T1000 (cell line): ENCODE measurements around the gene PROB1.
"Not testable (repeated sequence)": the region's sequence is repeated elsewhere in the genome, so short reads cannot be mapped to it uniquely, and the experiment has no call there.

ENCODE experiments used
- DNase-seq: peaks from one replicate; lab custom pipeline; 2025; ENCODE audit warnings: mixed read lengths; lab: John Stamatoyannopoulos, UW

The PROB1 gene

DNA sequence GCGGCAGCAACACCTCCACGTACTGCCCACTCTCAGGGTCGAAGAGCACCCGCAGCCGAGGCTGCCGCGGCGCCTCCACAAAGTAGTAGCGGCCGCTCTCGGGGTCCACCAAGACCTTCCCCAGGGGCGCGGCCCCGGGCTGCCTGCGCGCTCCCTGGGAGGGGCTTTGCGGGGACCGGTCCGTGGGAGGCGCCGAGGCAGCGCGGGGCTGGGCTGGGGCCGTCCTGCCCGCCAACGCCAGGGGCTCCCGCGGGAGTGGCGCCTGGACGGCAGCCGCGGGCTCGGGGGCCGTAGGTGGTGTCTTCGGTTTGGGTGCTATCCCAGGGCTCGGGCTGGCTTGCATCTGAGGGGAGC lies 2.6 kb downstream of the PROB1 start:
- DNase-seq: no peak

DNA sequence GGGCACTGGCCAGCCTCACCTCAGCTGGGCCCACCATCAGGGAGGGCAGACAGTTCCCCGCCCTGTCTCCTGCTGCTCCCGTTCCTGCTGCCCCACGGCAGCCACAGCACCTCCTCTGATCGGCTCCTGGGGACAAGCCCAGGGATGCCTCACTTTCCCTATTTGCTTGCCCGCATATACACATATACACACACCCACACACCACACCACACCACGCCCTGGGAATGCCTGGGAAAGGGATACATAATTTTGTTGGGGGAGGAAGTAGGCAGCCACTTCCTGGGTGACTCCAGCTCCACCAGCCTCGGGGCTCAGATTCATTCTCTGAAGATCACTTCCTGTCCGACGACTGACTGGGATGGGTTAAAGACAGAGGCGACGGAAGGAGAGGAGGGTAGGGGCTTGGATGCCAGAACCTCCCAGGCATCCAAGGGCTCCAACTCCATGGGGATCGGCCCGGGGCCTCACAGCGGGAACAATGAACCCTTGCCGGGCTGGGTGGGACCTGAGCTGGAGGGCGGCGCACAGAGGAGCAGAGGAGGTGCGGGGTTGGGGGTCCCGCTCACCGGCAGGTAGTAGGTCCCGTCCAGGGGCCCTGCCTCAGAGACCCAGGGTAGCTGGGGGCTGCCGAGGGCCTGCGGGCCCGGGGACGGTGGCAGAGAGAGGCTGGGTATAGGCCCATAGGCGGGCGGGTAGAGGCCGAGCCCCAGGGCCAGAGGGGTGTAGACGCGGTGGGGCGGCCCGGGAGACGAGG lies 3.2 kb downstream of the PROB1 start:
- no peak for DNase-seq

DNA sequence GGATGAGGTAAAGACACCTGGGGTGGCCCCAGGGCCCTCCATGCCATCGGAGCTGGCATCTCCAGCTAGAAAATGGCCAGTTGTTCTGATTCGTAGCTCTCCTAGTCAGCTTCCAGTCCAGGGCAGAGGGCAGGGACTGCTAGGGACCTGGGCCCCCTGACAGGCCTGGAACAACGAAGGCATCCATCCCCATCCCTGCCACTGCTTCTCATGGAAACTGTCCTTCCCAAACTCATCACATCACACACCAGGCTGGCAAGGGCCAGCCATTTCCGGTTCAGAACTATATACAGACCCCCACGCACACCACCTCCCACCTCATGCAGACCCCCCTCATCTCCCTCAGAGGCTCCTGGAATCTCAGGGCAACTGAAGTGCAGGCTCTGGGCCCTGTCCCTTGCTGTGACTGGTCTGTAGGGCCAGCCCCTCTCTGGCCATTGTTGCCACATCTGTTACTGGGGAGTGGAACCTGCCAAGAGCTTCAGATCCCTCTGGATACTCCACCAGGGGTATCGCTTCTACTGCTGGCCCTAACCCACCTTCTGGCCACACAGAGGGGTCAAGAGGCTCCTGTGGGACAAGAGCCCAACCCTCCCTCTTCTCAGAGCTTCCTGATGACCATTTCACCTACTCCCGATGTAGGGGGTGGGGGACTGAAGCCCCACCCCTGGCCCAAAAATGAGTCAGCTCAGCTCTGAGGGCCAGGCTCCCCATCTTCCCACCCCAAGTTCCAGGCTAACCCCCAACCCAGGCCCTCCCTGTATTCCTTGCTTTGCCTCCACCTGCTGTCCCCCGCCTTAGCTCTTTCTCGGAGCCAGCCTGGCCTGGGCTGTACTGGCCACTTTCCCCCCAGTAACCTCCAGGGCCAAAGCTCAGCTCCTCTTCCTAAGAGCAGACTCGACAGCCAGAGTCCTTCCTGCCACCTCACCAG lies 4.0 kb downstream of the PROB1 start:
- no peak for DNase-seq

DNA sequence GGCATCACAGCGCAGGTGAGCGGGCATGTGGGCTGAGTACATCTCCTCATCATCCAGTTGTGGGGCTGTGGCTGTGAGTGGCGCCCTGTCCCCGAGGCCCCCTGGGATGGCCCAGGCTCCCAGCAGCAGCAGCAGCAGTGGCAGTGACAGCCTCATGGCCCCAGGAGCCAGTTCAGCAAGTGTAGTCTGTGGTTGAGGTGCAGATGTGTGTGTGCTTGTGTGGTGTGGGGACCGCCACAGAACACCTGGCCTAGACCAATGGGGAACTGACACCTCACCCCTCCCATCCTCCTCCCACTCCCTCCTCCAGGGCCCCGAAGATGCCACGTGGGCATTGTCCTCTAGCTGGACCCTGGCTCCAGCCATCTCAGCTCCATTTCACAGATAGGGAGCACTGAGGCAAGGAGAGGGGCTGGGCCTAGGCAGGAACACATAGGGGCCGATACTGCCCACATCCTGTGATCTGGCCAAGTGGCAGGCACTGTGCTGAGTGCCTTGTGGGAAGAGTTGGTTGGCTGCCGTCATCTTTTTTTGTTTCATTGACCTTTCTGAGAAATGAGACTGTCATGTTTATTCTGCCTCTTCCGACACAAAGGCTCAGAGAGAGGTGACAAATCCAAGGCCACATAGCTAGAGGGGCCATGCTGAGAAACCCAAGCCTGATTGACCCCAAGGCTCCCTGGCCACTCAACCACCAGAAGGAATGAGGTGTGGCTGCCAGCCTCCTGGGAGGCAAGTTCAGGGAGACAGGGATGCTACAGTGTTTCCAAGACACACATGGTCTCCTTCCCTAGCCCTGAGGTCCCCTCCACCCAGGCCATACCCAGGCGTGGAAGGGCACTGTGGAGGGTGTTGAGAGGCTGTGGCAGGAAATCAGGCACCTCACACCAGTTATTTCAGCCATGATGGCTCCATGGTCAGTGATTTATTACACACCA lies 4.9 kb downstream of the PROB1 start, which contains the start of gene MZB1:
Gene MZB1, minus strand, starts transcription at position 213 of the 938 bp plus-strand sequence. Its CDS starts 57 bp downstream, at position 156.
- DNase-seq: no peak

DNA sequence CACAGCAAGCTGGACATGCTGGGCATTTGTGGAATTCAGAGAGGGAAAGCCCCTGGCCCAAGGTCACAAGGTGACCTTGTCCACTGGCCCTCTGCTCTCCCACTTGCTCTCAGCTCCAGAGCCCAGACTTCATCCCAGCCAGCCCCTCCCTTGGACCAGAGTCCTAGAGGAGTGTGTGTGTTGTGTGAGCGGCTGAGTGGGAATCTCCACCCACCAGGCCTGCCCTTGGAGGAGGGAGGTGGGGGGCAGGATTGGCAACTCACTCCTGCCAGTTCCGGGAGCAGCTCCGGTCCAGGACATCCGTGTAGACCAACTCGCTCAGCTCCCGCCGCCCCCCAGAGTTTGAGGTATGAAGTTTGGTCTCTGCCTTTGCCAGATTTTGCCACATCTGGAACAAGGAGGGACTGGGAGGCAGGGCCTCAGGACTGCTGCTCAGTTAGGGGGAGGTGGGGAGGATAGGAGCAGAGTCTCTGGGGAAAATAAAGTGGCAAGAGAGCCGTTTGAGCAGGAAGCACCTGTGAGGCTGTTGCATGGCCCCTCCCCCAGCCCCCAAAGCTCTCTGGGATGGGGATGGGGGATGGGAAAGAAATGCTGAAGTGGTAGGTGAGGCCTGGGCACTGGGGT lies 6.6 kb downstream of the PROB1 start:
- DNase-seq: no peak

DNA sequence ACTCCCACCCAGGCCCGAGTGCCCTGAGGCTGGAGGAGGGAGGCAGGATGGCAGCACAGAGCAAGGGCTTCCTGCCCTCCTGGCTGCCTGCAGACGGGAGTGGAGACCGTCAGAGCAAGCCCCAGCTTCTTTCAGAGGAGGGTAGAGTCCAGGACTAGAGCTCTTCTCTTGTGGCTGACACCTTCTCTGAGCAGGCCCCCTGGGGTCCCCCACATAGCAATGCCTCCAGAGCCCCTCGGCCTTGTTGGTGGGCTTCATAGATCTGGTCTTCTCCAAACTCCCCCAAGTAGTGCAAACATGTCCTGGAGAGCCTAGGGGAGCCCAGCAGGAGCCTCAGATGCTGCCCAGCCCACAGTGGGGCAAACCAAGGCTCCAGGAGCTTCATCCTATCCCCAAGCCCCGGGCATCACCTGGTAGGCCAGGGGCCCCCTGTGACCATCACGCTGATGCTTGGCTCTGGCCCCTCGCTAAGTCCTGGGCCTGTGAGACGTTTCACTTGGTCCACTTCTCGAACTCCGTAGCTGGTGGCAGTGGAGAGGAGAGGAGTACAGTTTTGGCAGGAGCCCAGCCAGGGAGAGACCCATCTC lies 7.2 kb downstream of the PROB1 start:
- DNase-seq: no peak

DNA sequence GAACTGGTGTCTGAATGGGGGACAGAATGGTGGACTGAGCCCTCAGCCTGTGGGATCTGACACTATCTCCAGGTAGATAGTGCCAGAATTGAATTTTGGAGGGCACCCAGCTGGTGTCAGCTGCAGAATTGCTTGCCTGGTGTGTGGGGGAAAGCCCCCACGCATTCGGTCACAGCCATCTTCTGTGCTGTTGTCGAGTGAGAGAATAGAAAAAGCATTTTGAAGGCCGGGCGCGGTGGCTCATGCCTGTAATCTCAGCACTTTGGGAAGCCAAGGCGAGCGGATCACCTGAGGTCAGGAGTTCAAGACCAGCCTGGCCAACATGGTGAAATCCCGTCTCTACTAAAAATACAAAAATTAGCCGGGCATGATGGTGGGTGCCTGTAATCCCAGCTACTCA lies 7.9 kb downstream of the PROB1 start:
- DNase-seq: not testable (repeated sequence)

DNA sequence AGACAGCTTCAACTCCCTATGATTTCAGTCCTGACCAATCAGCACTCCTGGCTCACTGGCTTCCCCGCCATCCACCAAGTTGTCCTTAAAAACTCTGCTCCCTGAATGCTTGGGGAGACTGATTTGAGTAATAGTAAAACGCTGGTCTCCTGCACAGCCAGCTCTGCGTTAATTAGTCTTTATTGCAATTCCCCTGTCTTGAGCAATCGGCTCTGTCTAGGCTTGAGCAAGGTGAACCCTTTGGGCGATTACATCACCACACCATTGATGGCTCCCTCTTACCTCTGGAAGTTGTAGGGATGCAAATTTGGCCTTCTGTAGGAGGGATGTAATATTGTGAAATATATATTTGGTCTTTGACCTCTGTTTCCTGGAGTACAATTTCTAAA lies 8.9 kb downstream of the PROB1 start:
- DNase-seq: no peak

DNA sequence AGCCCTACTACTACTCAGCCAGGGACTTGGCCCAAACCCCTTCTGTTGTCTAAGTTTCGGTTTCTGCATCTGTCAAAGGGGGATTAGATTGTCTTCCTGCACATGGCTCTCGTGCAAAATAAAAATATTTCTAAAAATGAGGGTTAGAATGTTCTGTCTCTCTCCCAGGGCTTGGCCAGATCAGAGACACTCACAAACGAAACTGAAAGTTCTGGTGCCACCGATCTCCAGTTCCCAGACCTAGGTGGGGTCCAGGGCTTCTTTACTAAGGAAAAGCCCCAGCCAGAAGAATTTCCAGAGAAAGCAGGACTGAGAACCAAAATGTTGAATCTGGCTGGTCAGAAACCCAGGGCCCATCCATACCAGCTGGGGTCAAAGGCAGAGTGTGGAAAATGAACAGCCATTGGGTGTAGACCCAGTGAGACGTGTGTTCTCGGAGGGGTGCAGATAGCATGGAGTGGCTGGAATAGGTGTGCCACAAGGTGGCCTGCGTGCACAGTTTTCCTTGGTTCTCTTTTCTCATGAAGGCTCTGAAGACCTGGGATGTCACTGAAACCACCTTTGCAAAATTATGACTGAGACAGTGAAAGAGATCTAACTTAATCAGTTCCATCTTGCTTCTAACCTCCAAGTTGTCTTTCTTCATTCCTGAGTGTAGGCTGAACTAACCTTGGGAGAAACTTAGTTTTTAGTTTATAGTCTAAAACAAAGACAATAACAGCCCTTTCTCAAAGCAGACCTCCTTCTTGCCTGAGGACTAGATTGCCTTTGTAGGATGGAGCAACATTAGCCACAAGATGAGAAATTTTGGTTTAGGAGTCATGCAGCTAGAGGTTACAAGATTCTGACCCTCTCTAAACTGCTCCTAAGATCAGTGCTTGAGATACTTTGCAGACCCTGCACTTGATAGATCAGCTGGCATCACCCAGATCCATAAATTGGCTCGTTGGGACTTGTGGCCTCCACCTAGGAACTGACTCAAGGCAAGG lies 9.5 kb downstream of the PROB1 start:
- no peak for DNase-seq

DNA sequence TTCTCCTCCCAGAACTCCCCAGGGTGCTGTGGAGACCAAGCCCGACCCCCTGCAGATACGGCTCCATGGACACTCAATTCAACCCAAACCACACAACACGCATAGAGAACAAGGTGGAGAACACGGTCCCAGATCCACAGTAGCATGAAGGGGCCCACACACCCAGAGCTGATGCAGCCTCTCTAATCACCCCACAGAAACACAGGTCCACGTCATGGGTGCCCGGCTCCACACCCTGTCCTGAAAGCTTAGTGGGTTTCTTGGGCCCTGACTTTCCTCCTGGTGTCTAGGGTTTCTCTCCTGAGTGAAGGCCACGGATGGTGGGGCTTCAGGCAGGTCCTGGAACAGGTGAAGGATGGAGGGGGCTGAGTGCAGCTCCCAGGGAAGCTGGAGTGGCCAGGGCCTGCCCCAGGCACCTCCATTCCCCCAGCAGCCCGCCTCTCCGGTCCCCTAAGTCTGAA lies 10.3 kb downstream of the PROB1 start:
- no peak for DNase-seq

DNA sequence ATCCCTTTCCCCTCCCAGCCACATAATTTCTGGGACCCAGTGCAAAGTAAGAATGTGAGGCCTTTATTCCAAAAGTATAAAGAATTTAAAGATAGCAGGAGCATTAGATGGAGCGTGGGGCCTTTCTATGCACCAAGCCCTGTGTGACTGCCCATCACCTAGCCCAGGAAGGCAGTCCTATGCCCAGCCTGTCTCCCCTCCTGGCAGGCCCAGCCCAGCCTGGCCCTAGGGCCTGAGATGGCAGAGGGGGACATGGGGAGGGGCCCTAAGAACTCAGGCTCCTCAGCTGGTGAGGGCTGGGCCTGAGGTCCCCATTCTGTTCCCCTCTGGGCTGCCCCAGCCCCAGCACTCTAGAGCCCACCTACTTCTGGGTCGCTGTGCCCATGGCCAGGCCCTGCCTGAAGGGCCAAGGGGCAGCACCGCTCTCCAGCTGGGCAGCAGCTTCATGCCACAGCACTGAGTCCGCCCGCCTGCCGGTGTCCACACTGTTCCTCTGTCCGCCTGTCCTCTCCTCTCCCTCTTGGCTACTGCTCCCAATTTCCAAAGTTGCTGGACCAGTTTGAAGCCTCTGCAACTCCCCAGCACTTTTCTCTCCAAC lies 10.8 kb downstream of the PROB1 start:
- no peak for DNase-seq

DNA sequence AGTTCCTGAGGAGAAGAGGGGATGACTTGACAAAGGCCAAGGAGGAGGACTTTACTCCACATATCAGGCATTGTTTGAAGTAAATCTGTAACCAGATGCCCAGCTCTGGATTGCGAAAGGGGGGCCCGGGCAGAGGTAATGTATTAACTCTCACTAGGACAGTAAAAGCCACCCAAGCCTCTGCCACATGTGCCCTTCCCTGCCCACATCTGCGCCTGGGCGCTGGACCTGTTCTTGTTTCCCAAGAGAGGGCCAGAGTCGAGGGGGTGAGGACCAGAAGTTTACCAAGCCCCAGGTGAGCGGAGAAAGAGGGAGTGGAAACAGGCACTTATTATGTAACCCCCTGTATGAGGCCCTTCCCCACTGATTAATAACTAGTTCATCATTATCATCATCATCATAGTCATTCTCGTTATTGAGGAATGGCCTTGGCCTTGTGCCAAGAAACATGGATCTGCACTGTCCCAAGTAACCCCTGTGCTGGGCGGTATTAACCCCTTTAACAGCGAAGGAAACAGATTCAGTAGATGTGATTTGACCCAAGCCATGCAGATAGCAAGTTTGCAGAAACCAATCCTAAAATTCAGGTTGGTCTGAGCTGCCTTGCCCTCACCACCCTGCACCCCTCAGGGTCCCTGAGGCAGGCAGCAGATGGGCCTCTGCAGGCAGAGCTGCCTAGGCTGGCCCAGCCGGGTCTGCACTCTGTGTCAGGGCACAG lies 11.5 kb downstream of the PROB1 start, which contains the start of gene SLC23A1:
Gene SLC23A1, minus strand, starts transcription at position 23 of the 718 bp plus-strand sequence. CDS start 44 bp downstream, outside the sequence.
- DNase-seq: no peak

DNA sequence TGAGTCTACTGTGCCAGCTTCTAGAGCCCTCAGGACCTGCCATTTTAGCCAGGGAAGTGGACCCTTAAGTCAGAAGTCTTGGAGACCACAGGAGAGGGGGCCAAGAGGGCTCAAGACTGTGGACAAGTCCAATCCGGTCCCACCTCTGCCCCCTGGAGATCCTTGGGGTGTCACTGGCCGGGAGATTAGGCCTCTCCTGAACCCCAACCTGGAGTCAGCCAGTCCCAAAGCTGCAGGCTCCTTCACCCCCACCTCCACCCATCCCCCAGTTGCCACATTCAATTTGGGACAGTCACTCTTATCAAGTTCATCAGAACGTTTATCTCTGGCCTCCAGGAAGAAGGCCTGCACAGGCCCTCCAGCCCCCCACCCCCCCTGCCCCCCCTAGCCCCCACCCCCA lies 12.1 kb downstream of the PROB1 start:
- no peak for DNase-seq

DNA sequence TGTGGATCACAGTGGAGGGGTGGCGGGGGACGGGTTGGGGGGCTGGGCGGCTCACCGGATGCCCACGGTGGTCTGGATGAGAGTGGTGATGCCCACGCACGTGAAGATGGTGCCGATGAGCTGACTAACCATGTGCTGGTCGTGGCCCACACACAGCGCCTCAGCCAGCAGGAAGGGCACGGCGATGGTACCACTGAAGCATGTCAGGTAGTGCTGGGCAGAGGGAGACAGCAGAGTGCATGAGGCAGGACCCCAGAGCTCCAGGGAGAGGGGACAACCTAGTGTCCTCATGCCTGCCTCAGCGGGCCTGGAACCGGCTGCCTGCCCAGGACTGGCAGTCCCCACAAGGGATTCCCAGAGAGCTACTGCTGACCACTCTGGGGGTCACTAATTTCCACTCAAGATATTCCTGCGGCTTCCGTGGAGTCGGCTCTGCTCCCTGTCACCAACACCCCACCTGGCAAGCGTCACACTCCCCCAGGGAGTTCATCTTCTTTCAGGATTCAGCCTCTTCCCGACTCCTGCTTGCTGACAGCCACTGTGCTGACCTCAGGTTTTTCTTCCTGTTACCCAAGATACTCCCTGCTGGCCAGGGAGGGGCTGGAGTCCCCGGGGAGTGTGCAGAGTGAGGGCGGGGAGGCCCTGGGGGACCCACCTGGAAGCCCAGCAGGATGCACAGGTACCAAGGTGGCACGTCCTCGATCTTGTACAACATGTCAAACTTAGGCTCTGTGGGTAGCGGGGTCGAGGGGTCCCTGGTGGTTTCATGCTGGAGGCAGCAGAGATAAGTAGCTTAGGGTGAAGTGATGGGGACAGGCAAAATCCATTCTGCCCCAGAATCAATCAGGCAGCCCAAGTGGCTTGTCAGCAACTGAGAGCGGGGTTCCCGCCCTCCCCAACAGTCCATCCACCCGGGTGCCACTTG lies 12.8 kb downstream of the PROB1 start:
- no peak for DNase-seq

DNA sequence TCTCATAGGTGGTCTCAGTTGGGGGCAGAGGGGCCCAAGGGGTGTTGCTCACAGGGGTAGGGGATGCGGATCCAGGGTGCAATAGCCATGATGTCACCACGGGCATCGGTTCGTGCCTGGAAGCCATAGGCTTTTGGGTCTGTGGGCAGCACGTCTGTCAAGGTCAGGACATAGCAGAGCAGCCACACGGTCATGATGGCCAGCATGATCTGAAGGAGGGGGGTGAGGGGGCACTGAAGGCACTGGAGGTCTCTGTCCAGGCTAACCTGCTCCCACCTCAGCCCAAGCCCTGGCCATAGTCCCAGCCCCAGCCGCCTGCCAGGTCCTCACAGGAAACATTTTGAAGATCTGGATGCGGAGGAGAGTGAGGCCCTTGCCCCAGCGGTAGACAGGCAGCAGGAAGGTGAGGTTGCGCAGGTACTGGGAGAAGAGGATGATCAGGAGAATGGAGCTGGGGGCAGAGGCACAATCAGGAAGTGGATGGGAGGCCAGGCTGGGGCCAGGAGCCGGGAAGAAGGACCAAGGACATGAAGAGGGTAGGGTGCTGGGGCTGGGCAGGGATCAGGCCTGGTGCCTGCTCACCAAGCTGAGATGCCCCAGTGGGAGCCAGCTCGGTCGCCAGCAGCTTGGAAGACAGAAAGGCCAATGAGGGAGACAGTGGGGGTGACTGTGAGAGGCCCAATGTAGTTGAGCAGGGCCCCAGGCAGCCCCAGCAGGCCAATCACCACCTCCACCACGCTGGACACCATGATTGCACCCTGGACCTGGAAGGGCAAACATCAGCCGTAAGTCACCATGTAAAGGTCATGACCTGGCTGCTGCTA lies 15.1 kb downstream of the PROB1 start:
- DNase-seq: no peak

DNA sequence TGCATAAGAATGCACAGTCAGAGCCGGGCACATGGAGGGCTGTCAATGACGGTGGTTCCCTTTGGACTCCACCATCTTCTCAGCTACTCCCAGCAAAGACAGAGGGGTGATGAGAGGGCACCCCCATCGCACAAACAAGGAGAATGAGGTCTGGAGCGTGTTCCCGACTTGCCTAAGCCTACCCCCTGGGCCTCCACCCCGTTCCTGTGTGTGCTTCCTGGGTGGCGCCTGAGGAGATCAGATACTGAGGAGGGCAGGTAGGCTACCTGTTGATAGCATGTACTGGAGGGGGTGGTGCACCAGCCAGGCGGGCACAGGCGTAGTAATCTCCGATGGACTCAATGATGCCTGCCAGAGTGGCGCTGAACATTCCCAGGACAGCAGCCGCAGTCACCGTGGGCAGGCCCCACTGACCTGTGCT lies 16.0 kb downstream of the PROB1 start:
- DNase-seq: no peak
